A549 (cell line): ENCODE measurements around the gene RBCK1.
A peak's percentile ranks its signal among the peaks of the same experiment; 100 is the strongest.

Source experiments
- BCL3 ChIP-seq: fragments of >200 bp; sonication (Bioruptor Twin); formaldehyde crosslinking; IDR thresholded peaks from 3 replicates; pipeline ENCODE4 v1.6.1; 2016
- CEBPB ChIP-seq, 2 experiments: fragments of >200 bp in 1 of 2; sonication (Bioruptor Twin) in 1 of 2; formaldehyde crosslinking in 1 of 2; IDR thresholded peaks; 2 replicates each; pipeline ENCODE4 v1.6.1; 2012 to 2016
- CTCF ChIP-seq: fragments of >200 bp; sonication (Bioruptor Twin); formaldehyde crosslinking; IDR thresholded peaks from 3 replicates; pipeline ENCODE4 v1.5.1; 2016
- ELK1 ChIP-seq: fragments of 150-350 bp; IDR thresholded peaks from 2 replicates; pipeline ENCODE4 v1.6.1; 2014; ENCODE audit warnings: low read depth, mild to moderate bottlenecking, low read length
- ESRRA ChIP-seq: fragments of 150-350 bp; IDR thresholded peaks from 2 replicates; pipeline ENCODE4 v1.6.1; 2014; ENCODE audit warnings: mild to moderate bottlenecking, low read length, borderline replicate concordance
- KDM1A ChIP-seq: fragments of 200-600 bp; sonication (generic); IDR thresholded peaks from 2 replicates; pipeline ENCODE4 v1.6.1; 2016; ENCODE audit warnings: low read depth, mild to moderate bottlenecking
- MAX ChIP-seq: IDR thresholded peaks from 2 replicates; pipeline ENCODE4 v1.6.1; 2012
- MAZ ChIP-seq: fragments of 150-350 bp; IDR thresholded peaks from 2 replicates; pipeline ENCODE4 v1.6.1; 2014; ENCODE audit warnings: antibody characterized with exemption, low read depth, low read length, borderline replicate concordance
- POLR2A ChIP-seq: IDR thresholded peaks from 2 replicates; pipeline ENCODE4 v1.6.1; 2012; ENCODE audit warnings: mild to moderate bottlenecking, low read length
- POLR2AphosphoS2 ChIP-seq: conservative IDR thresholded peaks from 2 replicates; pipeline ENCODE4 v1.6.1; 2012; ENCODE audit warnings: low read length, improper control_type of control experiment, inconsistent platforms
- RCOR1 ChIP-seq: fragments of 150-350 bp; IDR thresholded peaks from 2 replicates; pipeline ENCODE4 v1.6.1; 2014; ENCODE audit warnings: antibody characterized with exemption, low read length, low read depth
- REST ChIP-seq: fragments of 200-600 bp; sonication (generic); IDR thresholded peaks from 2 replicates; pipeline ENCODE4 v1.6.1; 2016; ENCODE audit warnings: antibody characterized with exemption, mild to moderate bottlenecking, moderate library complexity
- USF2 ChIP-seq: fragments of 450-650 bp; IDR thresholded peaks from 2 replicates; pipeline ENCODE4 v1.6.1; 2014; ENCODE audit warnings: antibody characterized with exemption

- TF ChIP-seq ESRRA (no peak), USF2 (peak; percentile 76), CTCF (peak; percentile 58), REST (no peak), MAZ (no peak), KDM1A (no peak), POLR2AphosphoS2 (no peak), RCOR1 (no peak), BCL3 (peak; percentile 86; the same call in 2 of the 3 replicates), POLR2A (peak; percentile 94), MAX (peak; percentile 93), CEBPB (IDR thresholded peaks at IDR 0.05) (no peak), ELK1 (no peak)
Observed at GRCh38 chr20:462199-462991, 54.3 kb downstream of the RBCK1 start, which contains the start of gene TBC1D20.
